ENCODE data around the gene OGFOD2. TPM values are rescaled to one million over a fixed set of nuclear protein-coding genes. Genes with fewer than 3 reads are reported as not detected.

OGFOD2 gene
- total RNA-seq, 1 donor from 2014 or later = 23.4 TPM

- intact Hi-C loops (cut with micrococcal nuclease) = no loop called here
Observed at GRCh38 chr12:123027726-123028445, 52.8 kb downstream of the OGFOD2 start.

- intact Hi-C loops (cut with micrococcal nuclease) = no loop called here
Observed at GRCh38 chr12:123028475-123028874, 53.4 kb downstream of the OGFOD2 start.

GRCh38 chr12:123029550-123029949, 54.5 kb downstream of the OGFOD2 start:
- intact Hi-C loops (cut with micrococcal nuclease) = no loop called here

Other genes with a start within 250 kb of the OGFOD2 start
- 2.6 and 2.7 TPM in 2 replicates for gene HCAR1, start 244.4 kb upstream of the OGFOD2 start, total RNA-seq
- gene DENR, start 222.4 kb upstream of the OGFOD2 start, total RNA-seq = 65.4 and 71.3 TPM in 2 replicates
- gene CCDC62, start 200.7 kb upstream of the OGFOD2 start, total RNA-seq = 0.25 and 0.41 TPM in 2 replicates
- 31.8 TPM in 2 replicates for gene HIP1R, start 139.8 kb upstream of the OGFOD2 start, total RNA-seq
- gene VPS37B, start 79.1 kb upstream of the OGFOD2 start, total RNA-seq = 16.0 and 19.5 TPM in 2 replicates
- 5.8 and 6.0 TPM in 2 replicates for gene ABCB9, start 8.8 kb upstream of the OGFOD2 start, total RNA-seq
- gene ARL6IP4, start 5.4 kb downstream of the OGFOD2 start, total RNA-seq = 177 and 184 TPM in 2 replicates
- gene PITPNM2, start 175.8 kb downstream of the OGFOD2 start, total RNA-seq = 12.9 and 14.6 TPM in 2 replicates